Medulla oblongata (tissue), 1 donor: Measurements from ENCODE around the gene RMDN3.

Experiments
- DNase-seq: peaks from one replicate; pipeline ENCODE4 v3.0.0-alpha.2; 2015; ENCODE audit errors: extremely low spot score

The RMDN3 gene

GRCh38 chr15:40694688-40695468, 60.2 kb downstream of the RMDN3 start, which contains the start of gene RAD51:
RAD51 (plus strand) TSS chr15:40695174; CDS start chr15:40698759, 3,585 bp downstream.
- peak; percentile 94 for DNase-seq

DNA sequence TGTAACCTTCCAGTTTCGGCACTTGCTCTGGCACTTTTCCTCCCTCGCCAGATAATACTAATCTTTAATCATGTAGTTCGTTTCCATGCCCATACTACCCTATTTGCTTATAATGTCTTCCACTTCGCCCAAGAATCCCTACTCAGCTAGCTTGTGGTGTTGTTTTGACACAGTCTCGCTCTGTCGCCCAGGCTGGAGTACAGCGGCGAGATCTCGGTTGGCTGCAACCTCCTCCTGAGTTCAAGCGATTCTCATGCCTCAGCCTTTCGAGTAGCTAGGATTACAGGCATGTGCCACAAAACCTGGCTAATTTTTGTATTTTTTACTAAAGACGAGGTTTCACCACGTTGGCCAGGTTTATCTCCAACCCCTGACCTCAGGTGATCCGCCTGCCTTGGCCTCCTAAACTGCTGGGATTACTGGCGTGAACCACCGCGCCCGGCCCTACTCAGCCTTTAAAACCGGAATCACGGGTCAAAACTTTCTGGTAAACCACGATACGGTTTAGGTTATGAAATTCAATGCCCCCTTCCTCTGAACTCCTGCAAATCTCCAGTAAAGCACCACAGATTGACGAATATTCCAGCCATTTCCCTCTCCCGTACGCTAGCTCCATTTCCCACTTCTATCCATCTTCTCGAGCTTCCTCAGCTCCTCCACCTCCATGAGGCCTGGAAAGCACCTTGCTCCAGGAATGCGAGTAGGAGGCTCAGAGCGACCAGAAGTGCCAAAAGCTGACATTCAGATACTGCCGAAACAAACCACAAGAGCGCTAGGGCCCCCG, 61.0 kb downstream of the RMDN3 start:
- DNase-seq, result no peak

DNA sequence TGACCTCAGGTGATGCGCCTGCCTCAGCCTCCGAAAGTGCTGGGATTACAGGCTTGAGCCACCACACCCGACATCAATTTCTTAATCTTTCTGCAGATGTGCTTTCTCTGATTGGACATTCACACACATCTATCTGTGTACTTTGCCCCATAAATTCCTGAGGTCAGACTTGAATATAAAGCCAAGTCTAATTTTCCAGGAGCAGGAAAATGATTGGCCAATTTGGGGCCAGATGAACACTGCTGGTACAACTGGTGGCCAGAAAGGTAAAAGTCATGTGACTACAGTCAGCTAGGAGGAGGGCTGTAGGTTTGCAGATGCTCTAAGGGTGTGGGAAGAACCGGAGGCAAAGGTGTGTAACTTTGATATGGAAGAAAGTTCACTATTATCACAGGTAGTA, 63.3 kb downstream of the RMDN3 start:
- DNase-seq, result no peak

DNA sequence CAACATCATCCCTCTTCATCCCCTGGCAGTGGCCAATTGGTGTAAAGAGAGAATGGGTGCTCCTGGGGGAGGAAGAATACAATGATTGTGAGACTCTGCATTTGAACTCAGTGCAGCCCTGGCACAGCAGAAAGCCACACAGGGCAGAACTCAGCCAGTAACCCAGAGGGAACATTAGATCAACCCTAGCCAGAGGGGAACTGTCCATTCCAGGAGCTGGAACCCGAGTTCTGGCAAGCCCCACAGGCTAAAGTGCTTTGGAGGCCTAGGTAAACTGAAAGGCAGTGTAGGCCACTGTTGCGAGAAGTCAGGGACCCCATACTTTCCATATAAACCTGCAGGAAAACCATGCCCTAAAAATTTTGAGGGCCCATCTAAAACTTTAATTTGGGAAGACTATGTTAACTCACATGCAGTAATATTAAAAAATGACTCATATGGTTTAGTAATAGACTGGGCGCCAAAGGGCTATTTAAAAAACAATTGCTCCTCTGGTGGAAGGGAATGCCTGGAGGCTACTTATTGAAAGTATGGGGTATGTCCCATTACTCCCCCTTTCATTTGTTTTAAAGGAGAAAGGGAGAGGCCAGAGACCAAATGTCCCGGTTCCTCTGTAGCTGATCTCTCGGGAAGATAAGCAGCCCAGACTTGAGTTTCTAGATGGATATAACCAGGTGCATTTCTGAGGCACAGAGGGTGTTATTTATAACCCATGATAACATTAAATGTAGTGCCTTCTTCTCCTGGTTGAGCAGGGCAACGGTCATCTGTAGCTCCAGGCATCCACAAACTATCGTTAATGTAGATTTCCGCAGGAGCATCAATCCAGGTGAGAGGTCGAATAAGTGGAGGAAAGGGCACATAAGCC, 65.9 kb downstream of the RMDN3 start:
- DNase-seq, result no peak
